HG03039 (cell line): Measurements from ENCODE around the gene USP53.
"Not testable (repeated sequence)": the region's sequence is repeated elsewhere in the genome, so short reads cannot be mapped to it uniquely, and the experiment has no call there.

Source experiments
- ATAC-seq: cut with Tn5 transposase; IDR thresholded peaks from one replicate; pipeline ENCODE4 v1.9.1; 2021; ENCODE audit warnings: mild to moderate bottlenecking, moderate library complexity; ENCODE audit not compliant: unreplicated experiment

USP53 gene

DNA sequence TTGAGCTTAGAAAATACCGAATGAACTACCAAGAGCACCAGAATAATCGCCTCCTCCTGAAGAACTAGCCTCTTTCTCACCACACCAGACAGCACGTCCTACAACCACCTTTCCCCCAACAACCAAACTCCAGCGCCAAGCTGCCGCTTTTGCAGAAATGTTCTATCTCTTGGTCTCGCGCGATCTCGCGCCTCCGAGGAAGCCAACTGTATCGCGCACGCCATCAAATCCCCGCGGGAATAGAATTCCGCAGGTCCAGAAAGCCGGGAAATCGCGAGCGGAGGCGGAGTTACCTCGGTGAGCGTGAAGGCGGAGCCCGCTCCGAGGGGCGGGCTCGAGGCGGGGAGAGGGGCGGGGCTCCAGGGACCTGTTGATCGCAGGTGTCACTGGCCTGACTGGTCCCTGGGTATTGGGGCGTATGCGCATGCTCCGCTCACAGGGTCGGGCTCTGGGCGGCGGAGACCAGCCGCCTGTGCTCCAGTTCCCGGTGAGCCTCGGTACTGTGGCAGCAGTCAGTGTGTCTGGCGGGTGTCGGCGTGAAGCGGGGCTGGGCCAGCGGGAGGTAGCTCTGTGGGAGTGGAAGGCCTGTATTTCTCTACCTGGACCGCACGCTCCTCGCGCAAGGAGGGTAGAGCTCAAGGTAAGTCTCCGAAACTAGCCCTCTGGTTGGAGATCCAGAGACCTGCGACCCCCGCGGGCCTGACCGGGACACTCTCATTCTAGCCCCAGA is at the start of gene USP53:
TSS of gene USP53 (plus strand) at position 480 of the 730 bp plus-strand sequence. CDS start 27,047 bp downstream, outside the sequence.
- ATAC-seq, result peak; percentile 92

GRCh38 chr4:119165767-119166166 is 46.7 kb upstream of the USP53 start:
- no peak for ATAC-seq

- ATAC-seq, result no peak
Observed at GRCh38 chr4:119170195-119170594, 42.3 kb upstream of the USP53 start.

DNA sequence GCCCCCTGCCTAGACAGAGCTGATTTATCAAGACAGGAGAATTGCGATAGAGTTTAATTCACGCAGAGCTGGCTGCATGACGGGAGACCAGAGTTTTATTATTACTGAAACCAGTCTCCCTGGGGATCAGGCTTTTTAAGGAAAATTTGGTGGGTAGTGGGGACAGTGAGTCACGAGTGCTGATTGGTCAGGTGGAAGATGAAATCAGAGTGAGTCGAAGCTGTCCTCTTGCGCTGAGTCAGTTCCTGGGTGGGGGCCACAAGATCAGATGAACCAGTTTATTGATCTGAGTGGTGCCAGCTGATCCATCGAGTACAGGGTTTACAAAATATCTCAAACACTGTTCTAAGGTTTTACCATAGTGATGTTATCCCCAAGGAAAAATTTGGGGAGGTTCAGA is 40.3 kb upstream of the USP53 start:
- no peak for ATAC-seq

GRCh38 chr4:119173729-119174361 is 38.7 kb upstream of the USP53 start:
- not testable (repeated sequence) for ATAC-seq

- ATAC-seq, result no peak
Observed at GRCh38 chr4:119179011-119179410, 33.5 kb upstream of the USP53 start.

DNA sequence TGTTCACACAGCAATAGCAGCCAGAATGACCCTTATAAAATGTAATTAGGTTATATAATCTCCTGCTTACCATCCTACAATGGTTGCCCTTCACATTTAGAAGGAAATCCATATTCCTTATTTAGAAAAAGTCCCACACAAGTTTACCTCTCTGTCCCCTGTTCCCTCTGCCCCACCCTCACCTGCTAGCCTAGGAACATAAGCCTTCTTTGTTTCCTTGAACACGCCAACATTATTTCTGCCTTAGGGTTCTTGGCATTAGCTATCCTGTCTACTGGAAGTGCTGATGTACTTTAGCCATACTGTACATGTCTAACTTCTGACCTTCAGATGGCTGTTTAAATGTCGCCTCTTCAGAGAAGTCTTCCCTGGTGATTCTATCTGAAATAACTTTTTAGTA is 28.4 kb upstream of the USP53 start:
- ATAC-seq, result no peak

- no peak for ATAC-seq
Observed at GRCh38 chr4:119189638-119190037, 22.9 kb upstream of the USP53 start.

- no peak for ATAC-seq
Observed at GRCh38 chr4:119190354-119190753, 22.2 kb upstream of the USP53 start.

DNA sequence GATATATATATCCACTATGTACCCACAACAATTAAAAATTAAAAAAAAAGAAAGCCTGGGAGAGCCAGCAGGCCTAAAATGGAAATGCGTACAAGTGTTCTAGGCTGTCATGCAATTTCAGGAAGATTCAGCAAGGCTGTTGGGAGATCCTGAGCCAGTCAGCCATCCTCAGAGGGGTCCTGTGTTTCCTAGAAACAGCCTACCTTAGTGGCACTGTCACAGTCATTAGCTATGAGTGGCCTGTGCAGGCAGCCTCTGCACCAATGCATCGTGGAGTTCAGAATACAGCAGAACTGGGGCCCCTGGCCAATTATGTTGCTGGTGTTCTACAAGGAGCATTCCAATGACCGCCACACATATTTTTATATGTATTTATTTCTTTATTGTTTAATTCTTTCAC is 21.0 kb upstream of the USP53 start:
- ATAC-seq, result no peak

GRCh38 chr4:119197772-119198212 is 14.7 kb upstream of the USP53 start:
- ATAC-seq, result no peak

- ATAC-seq, result no peak
Observed at GRCh38 chr4:119204916-119205315, 7.6 kb upstream of the USP53 start.

DNA sequence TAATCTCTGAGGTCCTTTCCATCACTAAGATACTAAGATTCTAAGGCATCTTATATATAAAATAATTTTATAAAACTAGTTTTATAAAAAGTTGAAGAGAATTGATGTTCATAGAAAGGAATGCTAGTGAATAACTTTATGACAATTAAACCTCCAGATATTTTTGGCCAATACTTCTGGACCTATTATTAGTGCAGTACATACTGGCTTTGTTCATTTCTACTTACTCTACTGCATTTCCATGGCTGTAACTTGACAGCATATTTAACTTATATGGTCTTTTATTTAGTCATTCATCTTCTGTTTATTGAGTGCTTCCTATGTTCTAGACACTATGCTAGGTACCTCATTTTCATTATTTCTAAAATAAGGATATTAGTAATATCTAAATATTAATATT is 6.8 kb upstream of the USP53 start:
- ATAC-seq, result no peak

DNA sequence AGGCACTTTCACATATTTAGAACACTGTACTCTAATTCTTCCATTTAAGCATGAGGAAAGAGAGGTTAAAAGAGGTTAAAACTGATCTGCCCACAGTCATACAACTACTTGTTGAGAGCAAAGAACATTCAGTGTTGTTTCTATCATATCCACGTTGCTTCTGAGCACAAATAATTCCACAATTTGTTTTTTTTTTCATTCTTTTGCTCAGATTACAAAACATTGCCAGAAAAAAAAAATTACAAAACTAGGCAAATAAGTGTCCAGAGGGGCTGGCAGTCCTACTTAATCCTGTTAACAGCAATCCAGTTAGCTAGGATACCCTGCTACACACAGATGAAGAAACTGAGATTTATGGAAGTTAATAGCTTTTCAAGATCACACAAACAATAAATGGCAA is 6.3 kb upstream of the USP53 start:
- no peak for ATAC-seq

DNA sequence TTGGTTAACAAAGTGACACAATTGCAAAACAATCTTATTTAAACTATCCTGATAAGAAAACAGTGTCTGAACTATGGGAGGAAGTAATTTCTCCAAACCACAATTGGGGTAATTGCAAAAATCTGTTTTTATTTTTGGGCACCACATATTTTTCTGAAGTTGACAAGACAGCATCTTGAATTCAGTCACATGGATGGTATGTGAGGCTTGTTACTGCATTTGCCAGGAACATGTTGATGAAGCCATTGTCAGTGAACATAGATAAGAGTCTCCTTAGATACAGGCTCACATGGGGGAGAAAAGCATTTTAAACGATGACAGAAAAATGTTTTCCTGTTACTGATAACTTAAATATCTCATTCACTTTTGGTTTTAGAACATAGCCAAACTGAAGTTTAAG is 5.5 kb upstream of the USP53 start:
- no peak for ATAC-seq

DNA sequence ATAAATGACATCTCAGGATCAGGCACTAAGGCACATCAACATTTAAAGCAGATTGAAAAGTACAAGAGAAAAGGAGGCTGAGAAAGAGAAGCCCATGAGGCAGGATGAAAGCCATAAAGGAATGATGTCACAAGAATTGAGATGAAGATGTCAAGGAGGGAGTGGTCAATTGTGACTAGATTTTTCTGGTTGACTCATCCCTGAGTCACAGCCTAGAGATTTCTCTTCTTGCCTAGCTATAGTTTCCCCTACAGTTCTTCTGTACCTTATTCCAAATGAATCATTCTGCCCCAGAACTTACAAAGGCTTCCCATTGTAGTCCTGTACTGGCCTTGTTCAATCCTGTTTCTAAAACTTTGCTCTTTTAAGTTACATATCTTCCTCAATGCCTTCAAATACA is 3.4 kb upstream of the USP53 start:
- ATAC-seq, result peak; percentile 23

DNA sequence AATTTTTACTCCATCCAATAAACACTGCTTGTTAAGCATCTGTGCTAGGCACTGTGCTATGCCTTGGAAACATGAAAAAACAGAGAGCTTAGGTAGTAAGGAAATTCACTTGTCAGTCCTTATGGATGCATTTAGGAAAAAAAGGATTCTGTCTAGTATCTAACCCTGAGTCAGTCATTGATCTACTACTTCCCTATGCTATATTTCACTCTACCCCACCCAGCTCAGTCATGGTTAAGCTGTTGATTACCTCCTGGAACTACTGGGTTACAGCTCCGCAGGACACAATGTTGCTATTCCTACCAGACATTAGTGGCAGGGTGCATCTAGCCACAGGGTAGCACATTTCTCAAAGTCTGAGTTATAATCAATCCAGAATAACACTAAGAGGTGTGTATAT is 2.9 kb upstream of the USP53 start:
- ATAC-seq, result no peak

DNA sequence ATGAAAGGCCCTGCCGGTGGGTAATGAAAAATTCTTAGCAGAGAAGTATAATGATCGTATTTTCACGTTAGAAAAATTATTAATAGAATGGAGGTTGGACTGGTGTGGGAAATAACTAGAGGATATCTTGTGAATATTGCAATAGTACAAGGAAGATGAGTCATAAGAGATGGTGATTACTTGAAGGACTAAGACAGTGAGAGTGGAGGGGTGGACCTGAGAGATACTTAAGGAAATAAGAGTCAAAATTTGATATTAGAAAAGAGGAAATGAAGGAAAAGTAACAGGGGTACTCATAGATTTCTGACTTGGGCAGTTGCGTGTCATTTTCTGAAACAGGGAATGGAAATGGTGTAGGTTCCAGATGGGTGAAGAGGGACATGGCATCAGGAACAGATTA is 1.7 kb upstream of the USP53 start:
- no peak for ATAC-seq

DNA sequence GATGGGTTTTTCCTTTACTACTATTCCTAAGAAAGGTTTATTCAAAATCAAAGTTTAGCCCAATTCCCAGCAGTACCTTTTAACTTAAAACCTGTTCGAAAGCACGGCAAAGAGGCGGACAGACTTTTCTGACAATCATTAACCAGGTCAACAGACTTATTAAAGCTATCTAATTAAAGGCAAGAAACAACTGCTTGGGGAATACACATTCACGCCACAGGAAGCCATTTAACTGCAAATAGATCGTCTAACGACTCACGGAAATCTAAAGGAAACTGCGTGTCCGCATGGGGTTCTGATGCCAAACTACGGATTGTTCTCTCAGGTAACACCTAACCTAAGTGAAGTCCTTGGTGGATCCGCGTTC is 663 bp upstream of the USP53 start:
- ATAC-seq, result peak; percentile 1

- ATAC-seq, result peak; percentile 49
Observed at GRCh38 chr4:119212964-119213606, 572 bp downstream of the USP53 start.

DNA sequence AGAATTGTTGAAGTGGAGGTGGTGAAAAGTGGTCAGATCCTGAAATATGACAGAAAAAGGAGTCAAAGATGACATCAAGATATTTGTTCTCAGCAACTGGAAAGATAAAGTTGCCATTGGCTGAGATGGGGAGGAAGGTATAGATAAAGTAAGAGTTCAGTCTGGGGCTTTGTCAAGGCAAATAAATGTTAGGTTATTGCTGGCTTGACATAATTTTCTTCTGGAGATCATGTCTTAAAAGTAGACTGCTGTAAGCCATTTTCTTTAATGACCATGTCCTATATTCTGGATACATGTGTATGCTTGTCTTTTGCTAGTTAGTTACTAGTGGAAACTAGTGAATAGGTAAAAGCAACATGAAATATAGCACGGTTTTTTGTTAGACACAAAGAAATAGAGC is 5.6 kb downstream of the USP53 start:
- ATAC-seq, result no peak

DNA sequence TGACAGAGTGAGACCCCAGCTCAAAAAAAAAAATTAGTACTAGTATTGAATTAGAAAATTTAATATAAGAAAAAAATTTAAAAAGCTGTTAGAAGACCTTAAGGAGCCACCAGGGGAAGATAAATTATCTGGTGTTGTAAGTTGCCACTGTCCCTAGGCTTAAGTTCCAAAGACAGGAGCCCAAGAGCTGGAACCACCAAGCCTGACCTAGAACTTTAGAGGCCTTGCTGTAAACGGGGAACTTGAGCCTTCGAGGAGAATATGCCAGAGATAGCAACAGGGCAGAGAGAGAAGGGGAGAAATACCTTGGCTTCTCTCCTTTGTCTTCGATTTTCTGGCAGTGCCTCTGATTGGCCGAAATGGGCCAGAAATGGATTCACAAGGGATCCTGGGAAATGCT is 8.9 kb downstream of the USP53 start:
- ATAC-seq, result no peak
